GM19023 (cell line): ENCODE data around the gene DNAJC22.

ENCODE experiments used
- ATAC-seq: cut with Tn5 transposase; IDR thresholded peaks from one replicate; pipeline ENCODE4 v1.9.1; 2021; ENCODE audit warnings: mild to moderate bottlenecking, moderate library complexity; ENCODE audit not compliant: unreplicated experiment

Gene DNAJC22

DNA sequence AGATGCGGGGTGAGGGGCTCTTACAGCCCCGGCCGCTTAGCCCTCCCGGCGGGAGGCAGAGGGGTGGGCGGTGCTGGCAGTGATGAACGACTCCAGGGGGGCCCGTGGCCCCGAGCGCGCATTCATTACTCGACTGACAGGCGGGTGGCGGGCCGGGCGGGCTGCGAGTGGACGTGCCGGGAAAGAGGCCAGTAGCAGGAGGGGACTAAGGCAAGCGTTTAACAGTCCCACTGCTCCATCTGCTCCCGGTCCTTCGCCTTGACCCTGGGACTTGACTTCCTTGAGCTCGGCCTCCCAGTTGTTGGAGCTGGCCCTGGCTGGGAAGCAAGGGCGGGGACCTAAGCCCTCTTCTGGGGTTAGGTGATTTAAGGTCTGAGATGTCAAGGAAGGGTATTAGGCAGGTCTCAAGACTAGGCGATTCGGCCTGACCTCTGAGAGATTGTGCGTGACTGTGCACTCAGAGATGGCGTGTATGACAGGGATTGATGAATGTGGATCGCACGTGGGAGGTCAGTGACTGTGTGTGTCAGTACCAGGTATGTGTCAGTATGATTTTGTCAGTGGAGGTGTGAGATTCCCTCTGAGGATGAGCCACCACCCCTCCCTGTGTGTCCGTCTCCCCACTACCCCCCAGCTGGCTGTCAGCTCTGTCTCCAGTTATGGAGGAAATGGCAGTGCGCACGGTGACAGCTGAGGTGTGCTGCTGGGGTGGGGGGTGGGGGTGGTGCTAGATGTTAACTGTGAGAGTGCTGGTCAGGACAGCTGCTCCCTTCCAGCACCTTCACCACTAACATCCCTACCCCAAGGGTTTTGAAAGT, 3.6 kb upstream of the DNAJC22 start:
- no peak for ATAC-seq

DNA sequence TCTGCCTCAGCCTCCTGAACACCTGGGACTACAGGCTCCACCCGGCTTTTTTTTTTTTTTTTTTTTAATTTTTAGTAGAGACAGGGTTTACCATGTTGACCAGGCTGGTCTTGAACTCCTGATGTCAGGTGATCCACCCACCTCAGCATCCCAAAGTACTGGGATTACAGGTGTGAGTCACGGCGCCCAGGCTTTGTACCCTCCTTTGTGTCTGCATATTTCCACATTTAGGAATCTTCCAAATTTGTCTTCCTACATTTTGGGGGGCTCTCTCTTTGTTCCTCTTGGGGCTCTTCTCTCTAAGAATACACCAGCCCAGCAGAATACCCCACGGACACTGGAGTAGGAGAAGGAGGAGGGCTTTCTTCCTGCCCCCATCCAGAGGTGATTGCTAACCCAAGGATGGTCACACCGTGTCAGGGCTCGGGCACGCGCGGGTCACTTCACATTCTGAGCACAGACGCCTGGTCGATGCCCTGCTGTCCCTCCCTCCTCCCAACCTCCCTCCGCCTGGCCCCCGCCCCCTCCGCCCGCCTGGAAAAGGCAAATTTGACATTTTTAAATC, 2.1 kb upstream of the DNAJC22 start:
- no peak for ATAC-seq

GRCh38 chr12:49345051-49345824, 1.4 kb upstream of the DNAJC22 start:
- no peak for ATAC-seq

DNA sequence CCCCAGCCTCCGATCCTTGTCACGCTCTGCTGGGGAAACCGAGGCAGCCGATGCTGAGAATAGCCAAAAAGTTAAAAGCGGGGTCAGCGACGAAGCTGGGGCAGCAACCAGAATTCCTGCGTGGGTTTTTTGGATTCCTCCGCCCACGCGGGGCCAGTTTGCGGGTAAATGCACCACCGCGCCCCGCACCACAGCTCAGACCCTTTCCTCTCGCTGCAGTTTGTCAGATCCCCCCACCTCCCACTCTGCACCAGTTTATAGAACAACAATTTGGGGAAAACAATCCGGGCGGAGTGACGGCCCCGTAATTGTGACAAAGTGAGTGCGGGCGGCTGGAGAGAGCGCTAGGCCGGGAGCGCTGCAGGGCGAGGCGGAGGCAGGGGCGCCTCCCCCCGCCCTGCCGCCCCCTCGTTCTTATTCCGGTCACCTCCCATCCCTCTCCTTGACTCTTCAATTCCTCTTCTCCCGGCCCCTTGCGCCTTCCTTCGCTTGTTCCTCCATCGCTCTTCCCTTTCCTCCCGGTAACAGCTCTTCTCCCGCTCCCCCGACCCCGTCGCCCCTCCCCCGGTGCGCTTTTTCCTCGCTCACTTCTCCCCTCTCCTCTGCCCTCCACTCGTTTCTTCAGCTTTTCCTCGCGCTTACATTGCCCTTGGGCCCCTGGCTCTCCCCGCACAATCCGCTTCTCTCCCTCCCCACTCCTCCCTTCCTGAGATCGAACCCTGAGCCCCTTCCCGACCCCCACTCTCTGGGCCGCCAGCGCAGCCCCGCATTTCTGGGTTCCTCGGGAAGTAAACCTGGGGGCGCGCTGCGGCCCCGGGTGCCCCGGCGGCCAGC, 646 bp upstream of the DNAJC22 start:
- no peak for ATAC-seq

GRCh38 chr12:49347311-49348193, 864 bp downstream of the DNAJC22 start:
- ATAC-seq, result no peak

DNA sequence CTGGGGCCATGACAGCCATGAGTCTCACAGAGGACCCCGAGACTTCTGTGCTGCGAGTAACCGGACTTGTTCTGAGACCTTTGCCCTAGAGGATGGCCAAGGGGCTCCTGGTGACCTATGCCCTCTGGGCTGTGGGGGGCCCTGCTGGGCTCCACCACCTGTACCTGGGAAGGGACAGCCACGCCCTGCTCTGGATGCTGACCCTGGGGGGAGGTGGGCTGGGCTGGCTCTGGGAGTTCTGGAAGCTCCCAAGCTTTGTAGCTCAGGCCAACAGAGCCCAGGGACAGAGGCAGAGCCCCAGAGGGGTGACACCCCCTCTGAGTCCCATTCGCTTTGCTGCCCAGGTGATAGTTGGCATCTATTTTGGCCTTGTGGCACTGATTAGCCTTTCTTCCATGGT, 2.1 kb downstream of the DNAJC22 start:
- ATAC-seq, result no peak

DNA sequence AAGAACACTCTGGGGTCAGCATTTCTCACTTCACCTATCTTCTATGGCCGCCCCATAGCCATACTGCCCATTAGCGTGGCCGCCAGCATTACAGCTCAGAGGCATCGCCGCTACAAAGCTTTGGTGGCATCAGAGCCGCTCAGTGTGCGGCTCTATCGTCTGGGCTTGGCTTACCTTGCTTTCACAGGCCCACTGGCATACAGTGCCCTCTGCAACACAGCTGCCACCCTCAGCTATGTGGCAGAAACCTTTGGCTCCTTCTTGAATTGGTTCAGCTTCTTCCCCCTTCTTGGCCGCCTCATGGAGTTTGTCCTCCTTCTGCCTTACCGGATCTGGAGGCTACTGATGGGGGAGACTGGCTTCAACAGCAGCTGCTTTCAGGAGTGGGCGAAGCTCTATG, 2.6 kb downstream of the DNAJC22 start:
- no peak for ATAC-seq

DNA sequence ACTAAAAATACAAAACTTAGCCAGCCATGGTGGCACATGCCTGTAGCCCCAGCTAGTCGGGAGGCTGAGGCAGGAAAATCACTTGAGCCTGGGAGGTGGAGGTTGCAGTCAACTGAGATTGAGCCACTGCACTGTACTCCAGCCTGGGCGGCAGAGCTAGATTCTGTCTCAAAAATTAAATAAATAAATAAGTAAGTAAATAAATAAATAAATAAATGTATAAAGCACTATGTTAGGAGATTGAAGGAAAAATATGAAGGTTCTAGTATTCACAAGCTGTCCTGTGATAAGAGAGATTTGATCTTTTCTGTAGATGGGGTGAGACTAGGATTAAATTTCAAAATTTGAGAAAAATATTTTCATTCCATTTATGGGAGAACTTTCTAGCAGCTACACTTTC, 5.7 kb downstream of the DNAJC22 start:
- no peak for ATAC-seq

GRCh38 chr12:49355913-49356312, 9.2 kb downstream of the DNAJC22 start:
- ATAC-seq, result no peak

DNA sequence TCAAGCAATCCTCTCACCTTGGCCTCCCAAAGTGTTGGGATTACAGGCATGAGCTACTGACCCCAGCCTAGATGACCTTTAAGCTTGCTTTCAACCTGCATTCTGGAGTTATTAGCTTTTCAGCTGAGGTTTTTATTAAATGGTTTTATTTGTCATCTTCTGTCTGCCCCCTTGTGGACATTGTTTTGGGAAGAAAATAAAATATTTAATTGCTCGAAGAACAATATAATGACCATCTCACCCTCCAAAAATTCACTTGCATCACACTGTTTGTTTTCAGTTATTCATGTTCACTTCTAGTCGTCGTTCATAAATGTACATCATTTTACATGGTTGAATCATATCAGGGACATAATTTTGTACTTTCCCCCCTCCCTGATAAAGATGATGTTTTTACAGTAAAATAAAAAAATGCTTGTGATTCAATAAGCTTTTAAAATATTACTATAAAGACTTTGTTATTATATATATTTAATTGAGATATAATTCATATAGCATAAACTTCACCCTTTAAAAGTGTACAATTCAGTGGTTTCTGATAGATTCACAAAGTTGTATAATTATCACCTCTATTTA, 10.5 kb downstream of the DNAJC22 start:
- no peak for ATAC-seq

DNA sequence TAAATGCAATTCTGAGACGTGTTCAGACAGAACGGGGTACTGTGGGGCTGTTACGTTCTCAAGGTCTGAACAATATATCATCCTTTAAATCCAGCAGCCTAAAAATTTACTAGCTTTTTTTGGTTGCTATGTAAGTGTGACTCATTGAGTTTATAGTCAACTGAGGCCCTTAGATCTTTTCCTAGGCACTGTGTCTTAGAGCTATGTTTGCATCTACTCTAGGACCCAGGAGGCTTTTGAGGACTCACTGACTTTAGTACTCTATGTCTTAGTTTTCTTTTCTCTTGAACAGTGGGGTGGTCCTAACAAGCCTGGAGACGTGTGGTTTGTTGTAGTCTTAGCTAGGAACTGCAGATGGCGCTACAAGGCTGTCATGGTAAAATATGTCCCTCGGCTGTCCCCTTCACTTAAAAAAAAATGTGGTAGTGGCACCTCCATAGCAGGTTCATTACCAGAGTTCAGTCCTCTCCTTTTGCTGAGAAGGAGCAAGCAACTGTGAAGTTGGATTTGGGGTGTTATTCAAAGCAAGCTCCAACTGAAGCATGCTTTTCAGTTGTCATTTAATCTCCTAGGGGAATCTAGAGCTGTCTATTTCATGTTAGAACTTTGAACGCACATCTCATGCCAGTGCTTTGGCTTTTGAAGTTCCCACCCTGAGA, 11.9 kb downstream of the DNAJC22 start:
- no peak for ATAC-seq

GRCh38 chr12:49359671-49360070, 13.0 kb downstream of the DNAJC22 start:
- no peak for ATAC-seq

- no peak for ATAC-seq
These were observed 15.4 kb downstream of the DNAJC22 start for GRCh38 chr12:49362077-49362476.

DNA sequence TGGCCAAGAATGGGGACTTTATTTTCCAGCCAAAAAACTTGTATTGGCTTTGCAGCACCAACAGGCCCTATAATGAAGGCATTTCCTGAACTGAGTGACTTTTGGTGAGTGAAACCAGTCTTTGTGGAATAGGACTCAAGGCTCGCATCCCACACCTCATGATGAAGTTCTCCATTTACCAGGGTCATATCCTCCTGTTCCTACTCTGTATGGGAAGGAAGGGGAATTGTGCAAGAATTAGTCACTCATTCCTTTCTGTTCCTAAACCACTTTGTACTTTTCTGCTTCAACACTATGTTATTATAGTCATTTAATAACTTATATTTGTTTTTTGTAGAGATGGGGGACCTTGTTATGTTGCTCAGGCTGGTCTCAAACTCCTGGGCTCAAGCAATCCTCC, 18.3 kb downstream of the DNAJC22 start:
- no peak for ATAC-seq

DNA sequence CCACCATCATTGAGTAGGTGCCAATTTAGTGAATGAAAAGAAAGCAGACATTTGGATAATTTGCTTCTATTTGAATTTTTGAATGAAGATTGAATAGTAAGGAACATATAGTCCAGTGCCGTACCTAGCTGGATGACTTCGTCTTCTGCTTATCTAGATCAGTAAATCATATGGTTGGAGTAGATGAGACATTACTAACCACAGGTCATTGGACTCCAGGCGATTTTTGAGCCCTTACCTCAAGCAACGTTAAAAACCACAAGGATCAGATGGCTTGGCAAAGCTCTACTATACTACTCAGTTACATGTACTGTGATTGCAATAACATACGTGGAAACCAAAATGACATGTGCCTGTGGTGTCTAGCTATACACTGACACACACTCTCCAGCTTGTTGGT, 18.9 kb downstream of the DNAJC22 start:
- ATAC-seq, result no peak

DNA sequence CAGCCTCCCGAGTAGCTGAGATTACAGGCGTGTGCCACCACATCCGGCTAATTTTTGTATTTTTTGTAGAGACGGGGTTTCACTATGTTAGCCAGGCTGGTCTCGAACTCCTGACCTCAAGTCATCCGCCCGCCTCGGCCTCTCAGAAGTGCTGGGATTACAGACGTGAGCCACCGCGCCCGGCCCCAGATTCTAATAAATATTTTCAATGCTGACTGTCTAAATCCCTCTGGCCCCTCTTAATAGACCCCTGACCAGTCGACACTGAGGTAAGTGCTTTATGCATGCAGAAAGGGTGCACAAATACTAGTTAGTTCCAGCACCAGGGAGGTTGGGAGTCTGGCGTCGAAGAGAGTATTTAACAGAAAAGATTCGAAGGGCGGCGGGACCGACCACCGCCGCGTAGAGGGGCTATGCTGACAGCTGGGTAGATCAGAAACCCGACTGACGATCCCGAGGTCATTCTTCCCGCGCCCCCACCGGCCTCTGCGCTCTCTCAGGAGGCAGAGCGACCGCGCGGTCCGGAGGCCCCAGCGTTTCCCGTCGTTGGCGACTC, 19.5 kb downstream of the DNAJC22 start:
- no peak for ATAC-seq

DNA sequence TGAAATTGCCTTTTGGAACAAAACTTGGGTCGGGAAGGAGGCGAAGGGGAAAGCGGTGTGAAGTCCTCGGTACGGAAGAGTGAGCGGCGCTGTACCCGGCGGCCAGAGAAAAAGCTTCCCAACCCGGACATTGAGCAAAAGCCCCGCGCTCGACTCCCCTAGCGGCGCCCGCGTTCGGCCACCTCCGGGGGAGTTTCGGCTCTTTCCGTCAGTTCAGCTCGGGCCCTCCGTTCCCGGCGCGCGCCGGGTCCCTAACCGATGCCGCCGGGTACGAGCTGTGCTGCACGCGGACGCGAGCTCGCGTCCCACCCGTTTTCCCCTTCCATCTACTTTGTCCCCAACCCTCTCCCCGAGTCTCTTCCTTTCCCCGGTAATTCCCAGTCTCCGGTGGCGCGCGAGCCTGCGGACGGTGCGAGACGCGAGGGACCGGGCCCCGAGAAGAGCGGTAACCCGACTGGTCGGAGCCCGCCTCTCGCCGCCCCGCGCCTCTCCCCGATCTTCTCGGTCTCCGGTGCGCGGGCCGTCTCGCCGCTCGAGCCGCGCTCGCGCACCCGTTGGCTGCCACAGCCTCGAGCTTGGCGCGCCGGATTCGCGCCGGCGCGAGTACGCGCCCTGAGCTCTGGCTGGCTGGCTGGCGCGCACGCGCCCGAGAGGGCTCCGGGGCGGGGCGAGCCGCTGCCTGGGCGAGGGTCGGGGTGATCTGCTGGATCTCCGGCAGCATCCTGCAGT, 20.1 kb downstream of the DNAJC22 start:
- peak; percentile 74 for ATAC-seq
